ENCODE results near the gene SYT7. TPM values are rescaled to one million over a fixed set of nuclear protein-coding genes. Genes with fewer than 3 reads are reported as not detected.

The SYT7 gene
- polyA plus RNA-seq, 1 donor (not counting 4 experiments of a cell fraction or from before 2014, with no cell fraction given): 2.6 TPM

- H3K27ac ChIP-seq (ENCODE audit: control insufficient read depth, insufficient read depth, low read length): no peak overlapping the region
- no peak for FAIRE-seq
- TF ChIP-seq EZH2 (IDR thresholded peaks at IDR 0.05; ENCODE audit: low read length) (no peak), CTCF (optimal IDR thresholded peaks at IDR 0.05 in 1 of 3, IDR thresholded peaks at IDR 0.05 in 1 of 3, conservative IDR thresholded peaks at IDR 0.05 in 1 of 3; ENCODE audit: extremely low read depth in 1 of 3, insufficient read depth in 2 of 3, low read length in 3 of 3) (no peak)
These were observed 53.7 kb downstream of the SYT7 start for GRCh38 chr11:61526956-61527731.

DNA sequence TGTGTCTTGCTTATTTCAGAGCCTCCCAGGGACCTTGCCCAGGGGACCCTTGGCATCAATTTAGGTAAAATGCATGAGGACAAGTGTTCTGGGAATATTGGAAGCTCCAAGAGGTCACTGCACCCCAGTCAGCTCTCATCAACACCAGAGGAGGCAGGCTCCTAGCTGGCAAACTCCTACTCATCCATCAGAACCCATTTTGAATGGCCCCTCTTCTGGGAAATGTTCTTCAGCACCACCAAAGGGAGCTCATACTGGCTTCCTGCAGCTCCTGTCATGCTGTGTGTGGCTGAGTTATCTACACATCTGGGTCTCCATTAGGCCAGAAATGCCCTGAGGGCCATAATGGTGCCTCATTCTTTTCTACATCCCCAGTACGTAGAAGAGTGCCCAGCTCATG lies 54.6 kb downstream of the SYT7 start:
- no peaks in the 10 kb centered on the region for H3K79me2 ChIP-seq (ENCODE audit: control insufficient read depth, insufficient read depth, low read length)
- no peak overlapping the region for H3K9ac ChIP-seq (ENCODE audit: control insufficient read depth, extremely low read depth, insufficient read depth, low read length)
- H3K4me3 ChIP-seq (ENCODE audit: control insufficient read depth in 2 of 3, extremely low read depth in 1 of 3, insufficient read depth in 2 of 3, low read depth in 1 of 3, low read length in 3 of 3): no peak overlapping the region
- no peaks in the 10 kb centered on the region for H3K36me3 ChIP-seq (ENCODE audit: control insufficient read depth in 2 of 2, extremely low read depth in 1 of 2, insufficient read depth in 2 of 2, low read length in 2 of 2)
- H3K4me1 ChIP-seq (ENCODE audit: control insufficient read depth, extremely low read depth, insufficient read depth, low read length): no peaks in the 10 kb centered on the region
- DNase-seq (ENCODE audit: low read depth, low spot score): no peak
- dilution Hi-C loops (cut with MboI; ENCODE audit: extremely low pct_ligation_motif_present, low sequenced_read_pairs): no loop called here
- H4K20me1 ChIP-seq (ENCODE audit: control insufficient read depth, extremely low read depth, insufficient read depth, low read length): peaks cover 4% of the 10 kb centered on the region
- H3K4me2 ChIP-seq (ENCODE audit: control insufficient read depth, extremely low read depth, insufficient read depth, low read depth, low read length): no peak overlapping the region
- no peaks in the 10 kb centered on the region for H3K9me3 ChIP-seq (ENCODE audit: control insufficient read depth, low read depth, low read length)
- FAIRE-seq: no peak
- H3K27ac ChIP-seq (ENCODE audit: control insufficient read depth, insufficient read depth, low read length): no peak overlapping the region
- H2AFZ ChIP-seq (ENCODE audit: control insufficient read depth, low read length): no peak overlapping the region
- TF ChIP-seq CTCF (optimal IDR thresholded peaks at IDR 0.05 in 1 of 3, IDR thresholded peaks at IDR 0.05 in 1 of 3, conservative IDR thresholded peaks at IDR 0.05 in 1 of 3; ENCODE audit: extremely low read depth in 1 of 3, insufficient read depth in 2 of 3, low read length in 3 of 3): no peak
- no peak for TF ChIP-seq EZH2 (IDR thresholded peaks at IDR 0.05; ENCODE audit: low read length)
- no peaks in the 10 kb centered on the region for H3K9me1 ChIP-seq (ENCODE audit: control insufficient read depth, extremely low read depth, insufficient read depth, low read length)
- peaks cover 9% of the 10 kb centered on the region for H3K27me3 ChIP-seq (ENCODE audit: control insufficient read depth, extremely low read depth, insufficient read depth, low read length)

More at GRCh38 chr11:61526956-61527731, 53.7 kb downstream of the SYT7 start:
- H3K4me1 ChIP-seq (ENCODE audit: control insufficient read depth, extremely low read depth, insufficient read depth, low read length): no peaks in the 10 kb centered on the region
- H3K4me2 ChIP-seq (ENCODE audit: control insufficient read depth, extremely low read depth, insufficient read depth, low read depth, low read length): no peak overlapping the region
- no peak for DNase-seq (ENCODE audit: low read depth, low spot score)
- no peaks in the 10 kb centered on the region for H3K79me2 ChIP-seq (ENCODE audit: control insufficient read depth, insufficient read depth, low read length)
- no peaks in the 10 kb centered on the region for H3K36me3 ChIP-seq (ENCODE audit: control insufficient read depth in 2 of 2, extremely low read depth in 1 of 2, insufficient read depth in 2 of 2, low read length in 2 of 2)
- no peak overlapping the region for H3K4me3 ChIP-seq (ENCODE audit: control insufficient read depth in 2 of 3, extremely low read depth in 1 of 3, insufficient read depth in 2 of 3, low read depth in 1 of 3, low read length in 3 of 3)
- dilution Hi-C loops (cut with MboI; ENCODE audit: extremely low pct_ligation_motif_present, low sequenced_read_pairs): no loop called here
- H3K9me1 ChIP-seq (ENCODE audit: control insufficient read depth, extremely low read depth, insufficient read depth, low read length): no peaks in the 10 kb centered on the region
- H3K27me3 ChIP-seq (ENCODE audit: control insufficient read depth, extremely low read depth, insufficient read depth, low read length): peaks cover 9% of the 10 kb centered on the region
- H3K9ac ChIP-seq (ENCODE audit: control insufficient read depth, extremely low read depth, insufficient read depth, low read length): no peak overlapping the region
- H2AFZ ChIP-seq (ENCODE audit: control insufficient read depth, low read length): no peak overlapping the region
- H3K9me3 ChIP-seq (ENCODE audit: control insufficient read depth, low read depth, low read length): no peaks in the 10 kb centered on the region
- peaks cover 4% of the 10 kb centered on the region for H4K20me1 ChIP-seq (ENCODE audit: control insufficient read depth, extremely low read depth, insufficient read depth, low read length)
